ENCODE data around the gene HDHD3.
"Not testable (repeated sequence)": the region's sequence is repeated elsewhere in the genome, so short reads cannot be mapped to it uniquely, and the experiment has no call there.

HDHD3 gene, protein sequence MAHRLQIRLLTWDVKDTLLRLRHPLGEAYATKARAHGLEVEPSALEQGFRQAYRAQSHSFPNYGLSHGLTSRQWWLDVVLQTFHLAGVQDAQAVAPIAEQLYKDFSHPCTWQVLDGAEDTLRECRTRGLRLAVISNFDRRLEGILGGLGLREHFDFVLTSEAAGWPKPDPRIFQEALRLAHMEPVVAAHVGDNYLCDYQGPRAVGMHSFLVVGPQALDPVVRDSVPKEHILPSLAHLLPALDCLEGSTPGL

DNA sequence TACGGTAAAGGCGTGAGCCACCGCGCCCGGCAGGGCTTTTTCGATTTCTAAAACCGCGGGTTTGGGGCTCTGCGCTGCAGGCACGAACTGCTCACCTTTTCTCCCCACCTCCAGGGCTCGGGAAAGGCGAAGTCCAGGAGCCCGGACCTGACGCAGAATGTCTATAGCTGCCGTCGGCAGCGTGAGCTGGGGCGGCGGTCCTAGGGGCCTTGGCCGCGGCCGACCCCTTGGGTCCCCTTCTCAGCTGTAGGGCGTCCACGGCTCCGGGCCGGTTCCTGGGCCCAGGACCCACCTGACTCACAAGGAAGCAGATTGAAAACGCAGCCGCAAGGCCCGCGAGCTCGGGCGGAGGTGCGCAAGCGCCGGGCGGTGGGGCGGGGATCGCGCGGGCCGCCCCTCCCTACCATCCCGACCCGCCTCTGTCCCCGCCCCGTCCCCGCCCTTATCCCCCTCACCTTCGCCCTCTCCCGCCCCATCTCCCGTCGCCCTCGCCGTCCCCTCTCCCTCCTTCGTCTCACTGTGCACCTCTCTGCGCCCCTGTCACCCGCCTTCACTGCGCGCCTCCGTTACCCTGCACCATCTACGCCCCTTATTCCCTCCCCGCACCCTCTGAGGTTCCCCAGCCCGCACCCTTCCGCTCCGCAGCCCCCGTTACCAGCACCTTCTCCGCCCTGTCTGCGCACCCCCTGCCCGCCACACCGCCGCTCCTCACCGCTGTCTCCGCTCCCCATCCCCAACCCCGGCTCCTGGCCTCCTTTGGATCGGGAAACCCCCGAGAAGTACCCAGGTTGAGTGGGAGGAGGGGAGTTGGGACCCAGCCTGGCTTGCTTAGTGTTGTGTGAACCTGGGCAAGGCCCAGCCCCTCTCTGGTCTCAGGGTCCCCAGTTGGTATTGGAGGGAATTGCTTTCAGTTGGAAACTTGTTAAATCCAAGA lies at the start of gene HDHD3:
HDHD3 (minus strand) TSS at position 353 of the 934 bp plus-strand sequence. CDS start 2,632 bp downstream, outside the sequence.
- in situ Hi-C loops (cut with MboI; ENCODE audit: low sequenced_read_pairs), result no loop called here

DNA sequence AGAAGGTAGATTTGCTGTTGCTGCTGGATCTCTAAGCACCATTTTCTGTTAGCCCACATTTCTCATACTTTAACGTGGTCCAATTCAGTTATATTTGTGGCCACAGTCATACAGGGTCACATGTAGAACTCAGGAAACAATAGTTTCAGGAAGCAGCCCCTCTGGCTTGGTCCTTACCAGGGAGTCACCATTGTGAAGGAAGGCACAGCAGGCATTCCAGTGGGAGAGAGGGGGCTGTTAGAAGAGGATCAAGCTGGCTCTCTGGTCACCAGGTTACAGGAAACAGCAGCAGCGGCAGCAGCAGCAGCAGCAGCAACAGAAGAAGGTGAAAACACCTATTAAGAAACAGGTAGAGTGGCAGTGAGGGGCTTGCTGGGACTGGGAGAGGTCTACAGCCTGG lies 48.3 kb upstream of the HDHD3 start:
- in situ Hi-C loops (cut with MboI; ENCODE audit: low sequenced_read_pairs), result no loop called here

DNA sequence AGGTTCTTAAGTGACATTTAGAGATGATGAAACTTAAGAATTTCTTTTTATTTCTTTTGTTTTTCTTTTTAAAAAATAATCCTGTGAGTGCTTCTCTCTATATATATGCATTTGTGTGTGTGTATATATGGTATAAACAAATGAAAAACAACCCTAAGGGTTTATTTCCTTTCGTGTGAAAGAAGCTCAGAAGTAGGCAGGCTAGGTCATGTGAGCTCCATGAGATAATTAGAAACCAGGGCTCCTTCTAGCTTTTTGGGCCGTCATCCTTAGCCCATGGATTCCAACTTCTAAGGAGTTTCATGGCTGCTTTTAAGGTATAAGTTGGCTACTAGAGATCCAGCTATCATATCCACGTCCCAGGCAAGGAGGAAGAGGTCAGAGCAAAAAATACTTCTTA lies 44.9 kb upstream of the HDHD3 start:
- in situ Hi-C loops (cut with MboI; ENCODE audit: low sequenced_read_pairs), result no loop called here

DNA sequence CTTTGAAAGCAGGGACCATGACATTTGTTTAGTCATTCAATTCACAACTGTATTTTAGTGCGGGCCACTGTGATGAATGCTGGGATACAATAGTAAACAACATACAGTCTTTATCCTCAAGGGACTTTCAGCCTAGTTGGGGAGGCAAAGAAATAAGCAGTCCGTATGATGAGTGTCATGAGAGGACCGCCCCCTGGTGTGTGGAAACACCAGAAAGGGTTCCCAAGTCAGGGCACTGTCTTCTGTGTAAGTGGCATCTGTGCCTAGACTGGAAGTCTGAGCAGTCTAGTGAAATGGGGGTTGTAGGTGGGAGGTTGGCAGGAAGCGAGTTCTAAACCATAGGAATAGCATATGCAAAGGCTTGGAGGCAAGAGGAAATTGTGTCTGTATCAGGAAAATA lies 40.6 kb upstream of the HDHD3 start:
- in situ Hi-C loops (cut with MboI; ENCODE audit: low sequenced_read_pairs), result no loop called here

DNA sequence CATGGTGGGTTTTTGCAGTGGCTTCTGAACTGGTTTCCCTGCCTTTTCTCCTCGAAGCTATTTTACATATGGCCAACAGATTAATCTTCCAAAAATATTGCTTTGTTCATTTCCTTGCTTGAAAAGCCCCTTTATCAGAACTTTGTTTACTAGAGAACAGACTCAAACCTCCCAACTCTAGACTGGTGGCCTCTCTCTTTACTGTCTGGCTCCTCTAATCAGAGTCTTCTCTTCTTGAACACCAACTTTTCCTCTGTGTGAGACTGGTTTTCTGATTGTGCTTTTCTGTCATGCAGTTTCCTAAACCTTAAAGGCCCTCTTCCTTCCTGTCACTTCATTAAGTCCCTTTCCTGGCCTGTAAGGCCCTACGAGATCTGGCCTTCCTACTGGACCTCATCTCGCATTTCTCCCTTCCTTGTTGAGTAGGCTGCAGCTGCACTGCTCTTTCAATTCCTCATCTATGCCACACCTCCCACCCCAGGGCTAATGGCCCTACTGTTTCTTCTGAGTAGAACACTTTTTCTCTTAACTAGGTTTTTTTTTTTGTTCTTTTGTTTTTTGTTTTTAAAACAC lies 39.4 kb upstream of the HDHD3 start:
- in situ Hi-C loops (cut with MboI; ENCODE audit: low sequenced_read_pairs), result no loop called here

DNA sequence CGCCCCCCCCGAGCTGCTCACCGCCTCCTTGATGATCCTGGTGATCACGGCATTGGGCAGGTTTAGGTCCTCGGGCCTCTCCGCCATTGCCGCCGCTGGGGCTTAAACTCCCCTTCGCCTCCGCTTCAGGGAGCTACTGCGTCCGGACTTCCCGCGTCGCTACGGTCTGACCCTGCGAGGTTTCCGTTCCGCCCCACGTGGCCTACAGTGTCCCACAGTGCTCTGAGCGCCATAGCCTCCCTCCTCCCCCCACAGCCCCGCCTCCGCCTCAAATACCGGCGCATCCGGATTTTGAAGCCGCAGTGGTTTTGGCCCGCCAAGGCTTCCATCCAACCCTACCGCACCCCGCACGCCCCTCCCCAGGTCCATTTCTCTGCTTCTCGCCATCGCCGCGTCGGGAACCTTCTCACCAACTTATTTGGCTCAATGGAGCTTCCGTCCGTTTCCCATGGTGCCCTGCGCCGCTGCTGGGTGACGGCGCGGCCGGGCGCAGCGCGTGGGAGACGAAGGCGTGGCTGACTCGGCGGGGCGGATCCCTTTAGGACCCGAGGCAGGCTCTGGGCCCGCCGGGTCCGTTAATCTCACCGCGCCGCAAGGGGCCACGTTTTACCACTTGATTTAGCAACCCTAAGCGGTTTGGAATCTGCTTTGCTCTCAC lies 33.5 kb upstream of the HDHD3 start, which contains the start of the genes C9orf43 and POLE3:
C9orf43 (plus strand) TSS at position 541 of the 658 bp plus-strand sequence. CDS start 2,747 bp downstream, outside the sequence.
POLE3 (minus strand) TSS at position 469 of the 658 bp plus-strand sequence; CDS start at position 87, 382 bp downstream.
- in situ Hi-C loops (cut with MboI; ENCODE audit: low sequenced_read_pairs), result no loop called here

DNA sequence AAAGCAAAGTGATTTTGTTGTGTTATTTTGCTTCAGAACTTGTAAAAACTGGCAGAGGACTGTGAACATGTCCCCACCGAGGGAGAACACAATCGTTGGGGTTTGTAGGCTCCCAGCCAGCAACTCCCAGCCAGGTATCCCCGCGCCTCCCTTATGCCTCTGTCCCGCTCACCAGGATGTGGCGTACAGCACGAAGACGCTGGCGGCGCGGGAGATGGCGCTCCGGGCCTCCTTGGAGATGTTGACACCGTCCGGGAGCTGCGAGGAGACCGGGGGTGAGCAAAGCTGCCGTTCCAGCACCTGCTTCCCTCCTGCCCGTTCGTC lies 33.1 kb upstream of the HDHD3 start:
- in situ Hi-C loops (cut with MboI; ENCODE audit: low sequenced_read_pairs), result no loop called here

DNA sequence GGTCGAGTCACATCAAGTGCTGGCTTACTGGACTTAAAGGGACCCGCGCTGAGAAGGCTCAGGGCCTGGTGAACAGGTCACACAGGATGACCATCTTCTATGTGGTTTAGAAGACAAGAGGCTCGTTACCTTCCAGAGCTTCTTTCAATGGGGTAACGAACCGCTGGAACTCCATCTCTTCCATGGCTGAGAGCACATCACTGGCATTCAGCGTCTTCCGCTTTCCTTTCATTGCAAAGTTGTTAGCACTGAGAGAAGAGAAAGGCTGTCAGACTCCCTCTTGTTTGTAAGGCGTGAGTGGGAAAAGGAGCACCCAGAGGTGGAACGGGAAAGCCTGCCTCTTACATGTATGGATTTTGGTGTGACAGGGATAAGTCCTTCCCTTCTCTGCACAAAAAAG lies 32.7 kb upstream of the HDHD3 start:
- in situ Hi-C loops (cut with MboI; ENCODE audit: low sequenced_read_pairs), result no loop called here

DNA sequence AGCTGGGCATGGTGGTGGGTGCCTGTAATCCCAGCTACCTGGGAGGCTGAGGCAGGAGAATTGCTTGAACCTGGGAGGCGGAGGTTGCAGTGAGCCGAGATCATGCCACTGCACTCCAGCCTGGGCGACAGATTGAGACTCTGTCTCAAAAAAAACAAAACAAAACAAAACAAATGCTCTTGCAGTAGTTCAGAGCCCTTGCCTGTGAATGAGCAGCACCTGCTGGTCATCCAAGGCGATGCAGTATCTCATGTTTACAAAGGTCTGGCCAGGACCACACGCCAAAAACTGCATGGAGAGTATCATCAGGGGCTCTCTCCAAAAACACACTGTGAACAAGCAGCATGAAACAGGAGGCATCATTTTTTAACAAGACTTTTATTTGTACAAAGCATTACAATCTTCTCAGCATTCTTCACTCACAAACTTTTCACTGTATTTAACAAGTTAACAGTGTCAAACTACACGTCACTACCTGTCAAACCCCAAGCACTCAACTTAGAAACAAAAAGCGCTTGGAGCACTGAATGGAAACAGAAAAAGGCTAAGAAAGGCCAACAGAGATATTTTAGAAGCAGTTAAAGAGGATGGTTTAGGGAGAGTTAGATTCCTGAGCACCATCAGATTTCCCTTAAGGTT lies 30.2 kb upstream of the HDHD3 start:
- in situ Hi-C loops (cut with MboI; ENCODE audit: low sequenced_read_pairs), result not testable (repeated sequence)

DNA sequence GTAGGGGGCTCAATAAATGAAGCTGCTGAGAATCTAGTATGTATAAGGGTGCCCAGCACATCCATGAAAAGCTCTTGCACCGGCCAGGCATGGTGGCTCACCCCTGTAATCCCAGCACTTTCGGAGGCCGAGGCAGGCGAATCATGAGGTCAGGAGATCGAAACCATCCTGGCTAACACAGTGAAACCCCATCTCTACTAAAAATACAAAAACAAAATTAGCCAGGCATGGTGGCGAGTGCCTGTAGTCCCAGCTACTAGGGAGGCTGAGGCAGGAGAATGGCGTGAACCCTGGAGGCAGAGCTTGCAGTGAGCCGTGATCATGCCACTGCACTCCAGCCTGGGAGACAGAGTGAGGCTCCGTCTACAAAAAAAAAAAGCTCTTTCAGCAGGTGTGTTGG lies 29.6 kb upstream of the HDHD3 start:
- in situ Hi-C loops (cut with MboI; ENCODE audit: low sequenced_read_pairs), result not testable (repeated sequence)

DNA sequence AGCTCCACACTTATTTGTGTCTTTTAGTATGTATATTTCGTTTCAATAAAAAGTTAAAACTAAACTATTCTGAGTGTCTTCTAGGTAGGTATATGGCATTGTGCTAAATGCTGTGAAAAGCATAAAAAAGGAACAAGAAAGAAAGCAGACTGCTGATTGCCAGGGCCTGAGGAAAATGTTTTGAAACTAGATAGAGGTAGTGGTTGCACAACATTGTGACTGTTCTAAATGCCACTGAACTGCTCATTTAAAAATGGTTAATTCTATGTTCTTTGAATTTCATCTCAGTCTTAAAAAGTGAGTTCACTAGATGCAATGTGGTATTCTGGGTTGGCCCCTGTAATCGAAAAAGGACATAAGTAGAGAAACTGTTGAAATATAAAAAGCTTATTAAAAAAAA lies 26.9 kb upstream of the HDHD3 start:
- in situ Hi-C loops (cut with MboI; ENCODE audit: low sequenced_read_pairs), result no loop called here

DNA sequence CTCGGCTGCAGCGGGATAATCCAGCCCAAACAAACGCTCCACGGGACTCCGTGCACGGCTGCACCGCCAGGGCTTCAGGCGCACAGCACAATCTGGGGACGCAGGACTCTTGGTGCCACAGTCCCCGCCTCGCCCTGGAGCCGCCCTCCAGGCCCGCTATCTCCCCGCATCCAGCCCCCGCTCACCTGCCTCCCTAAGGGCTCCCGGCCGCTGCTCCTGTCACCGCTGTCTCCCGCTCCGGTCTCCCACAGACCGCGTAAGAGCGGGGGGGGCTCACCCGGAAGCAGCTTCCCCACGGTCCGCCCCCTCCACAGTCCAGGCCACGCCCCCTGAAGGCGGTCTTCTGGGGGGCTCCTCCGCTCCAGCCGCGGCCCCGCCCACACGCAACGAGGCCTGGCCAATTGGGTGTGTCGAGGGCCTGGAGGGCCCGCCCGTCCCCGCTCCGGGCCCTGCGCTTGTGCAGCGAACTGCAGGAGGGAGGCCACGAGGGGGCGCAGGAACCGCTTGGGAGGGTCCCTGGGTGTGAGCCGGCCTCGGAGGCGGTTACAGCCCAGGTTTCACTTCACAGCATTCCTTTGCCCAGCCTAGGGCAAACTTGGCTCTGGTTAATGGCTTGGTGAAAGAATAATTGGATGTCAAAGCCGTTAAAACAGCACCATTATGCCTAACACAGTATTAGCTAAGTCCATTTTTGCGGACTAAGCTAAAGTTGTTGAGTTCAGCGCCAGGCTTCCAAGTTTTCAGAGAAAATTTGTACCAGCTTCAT lies 24.4 kb upstream of the HDHD3 start, which contains the start of gene ALAD:
ALAD (minus strand) TSS at position 258 of the 766 bp plus-strand sequence. CDS start 7,725 bp downstream, outside the sequence.
- in situ Hi-C loops (cut with MboI; ENCODE audit: low sequenced_read_pairs), result no loop called here

DNA sequence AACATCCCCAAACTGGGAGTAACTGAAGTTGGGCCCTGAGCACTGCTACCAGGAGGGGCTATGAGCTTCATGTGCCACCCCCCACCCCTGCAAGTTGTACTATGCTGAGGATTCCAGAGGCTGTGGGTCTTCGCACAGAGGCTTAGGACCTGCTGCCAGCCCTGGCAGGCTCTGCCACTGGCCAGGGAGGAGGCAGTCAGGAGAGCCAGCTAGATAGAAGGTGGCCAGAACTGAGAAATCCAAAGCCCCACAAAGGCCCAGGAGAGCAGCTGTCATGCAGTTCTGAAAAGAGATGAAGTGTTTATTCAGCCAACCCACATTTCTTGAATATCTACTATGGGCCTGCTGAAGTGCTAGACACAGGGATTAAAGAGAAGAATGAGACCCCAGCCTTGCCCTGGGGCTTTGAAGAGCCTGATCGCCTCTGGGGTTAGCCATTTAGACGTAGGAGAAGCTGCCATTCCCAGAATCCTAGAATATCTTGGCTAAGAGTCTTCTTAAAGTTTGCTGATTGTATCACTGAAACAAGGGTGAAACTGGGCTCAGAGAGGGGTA lies 22.9 kb upstream of the HDHD3 start:
- in situ Hi-C loops (cut with MboI; ENCODE audit: low sequenced_read_pairs), result no loop called here

DNA sequence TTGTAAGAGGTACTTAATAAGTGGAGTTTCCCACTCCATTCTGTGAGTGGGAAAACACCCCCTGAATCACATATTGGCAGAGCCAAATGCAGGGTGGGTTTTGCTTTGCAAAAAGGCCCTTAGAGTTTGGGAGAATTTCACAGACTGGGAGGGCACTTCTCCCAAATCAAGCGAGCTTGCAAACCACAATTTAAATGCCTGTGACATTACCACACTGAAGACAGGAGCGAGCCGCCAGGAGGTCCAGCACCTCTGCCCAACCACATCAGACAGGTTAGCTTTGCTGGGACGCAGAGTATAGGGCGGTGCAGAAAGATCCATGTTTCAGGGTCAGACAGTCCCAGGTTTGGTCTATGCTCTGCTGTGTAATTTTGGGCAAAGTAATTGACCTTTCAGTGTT lies 22.0 kb upstream of the HDHD3 start:
- in situ Hi-C loops (cut with MboI; ENCODE audit: low sequenced_read_pairs), result no loop called here

DNA sequence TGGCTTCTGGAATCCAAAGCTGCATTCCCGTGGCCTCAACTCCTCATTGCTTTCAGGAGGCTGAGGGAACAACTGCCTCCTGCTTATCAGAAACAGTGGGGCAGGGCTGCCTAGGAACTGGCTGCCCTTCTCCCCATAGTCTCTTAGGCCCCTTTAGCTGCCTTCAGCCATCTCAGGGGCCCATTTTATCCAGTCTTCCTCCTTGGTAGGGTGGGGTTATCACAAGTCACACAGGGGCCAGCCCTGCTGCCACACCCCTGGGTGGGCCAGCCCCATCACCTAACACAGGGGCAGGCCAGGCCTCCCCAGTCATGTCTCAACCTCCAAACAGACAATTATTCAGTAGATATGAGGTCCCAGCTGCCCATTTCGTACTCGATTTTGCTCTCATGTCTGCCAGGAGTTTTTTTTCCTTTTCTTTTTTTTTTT lies 20.4 kb upstream of the HDHD3 start:
- in situ Hi-C loops (cut with MboI; ENCODE audit: low sequenced_read_pairs), result no loop called here

DNA sequence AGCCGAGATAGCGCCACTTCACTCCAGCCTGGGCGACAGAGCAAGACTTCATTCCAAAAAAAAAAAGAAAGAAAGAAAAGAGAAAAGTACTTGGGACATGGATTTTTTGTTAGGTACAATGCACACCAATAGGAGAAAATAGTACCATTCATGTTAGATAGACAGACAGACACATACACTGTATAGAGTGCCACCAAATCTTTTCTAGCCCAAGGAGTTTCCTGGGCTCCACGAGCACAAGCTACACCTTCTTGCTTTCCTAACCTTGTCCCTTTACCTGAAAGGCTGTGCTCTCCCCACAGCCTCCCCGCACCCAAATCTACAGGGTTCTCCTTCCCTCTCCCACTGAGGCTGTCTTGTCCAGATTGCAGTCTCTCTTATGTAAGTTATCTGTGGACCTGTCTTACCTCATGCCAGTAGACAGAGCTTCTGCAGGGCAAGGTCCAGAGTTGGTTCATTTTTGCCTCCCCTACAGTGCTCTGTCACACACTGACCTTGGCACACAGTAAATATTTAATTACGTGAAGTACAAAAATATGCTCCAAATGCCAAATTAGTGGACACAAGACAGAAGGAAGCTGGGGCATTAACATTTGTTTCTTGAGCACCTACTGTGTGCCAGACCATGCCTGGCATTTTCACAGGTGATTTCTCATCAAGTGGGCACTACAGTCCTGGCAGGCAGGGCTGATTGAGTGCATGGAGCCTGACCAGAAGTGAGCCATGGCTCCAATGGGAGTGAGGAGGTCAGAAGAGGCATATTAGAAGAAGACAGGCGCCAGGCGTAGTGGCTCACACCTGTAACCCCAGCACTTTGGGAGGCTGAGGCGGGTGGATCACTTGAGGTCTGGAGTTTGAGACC lies 18.4 kb upstream of the HDHD3 start:
- in situ Hi-C loops (cut with MboI; ENCODE audit: low sequenced_read_pairs), result no loop called here

DNA sequence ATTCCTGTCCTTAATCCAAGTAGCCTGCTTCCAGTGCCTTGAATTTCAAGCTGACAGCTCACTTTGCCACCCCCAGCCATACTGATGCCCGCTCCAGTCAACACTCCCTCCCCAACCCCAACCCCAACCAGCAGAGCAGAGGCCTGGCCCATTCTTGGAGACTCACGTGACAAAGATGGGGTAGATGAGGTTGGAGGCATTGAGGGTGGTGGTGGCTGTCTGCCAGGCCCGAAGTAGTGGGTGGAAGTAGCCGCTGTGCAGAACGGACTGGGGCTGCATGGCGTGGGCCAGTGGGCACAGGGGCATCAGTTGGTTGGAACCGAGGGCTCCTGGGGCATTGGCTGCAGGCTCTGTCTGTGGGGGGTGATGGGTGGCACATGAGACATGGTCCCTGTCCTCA lies 16.5 kb upstream of the HDHD3 start:
- in situ Hi-C loops (cut with MboI; ENCODE audit: low sequenced_read_pairs), result no loop called here

DNA sequence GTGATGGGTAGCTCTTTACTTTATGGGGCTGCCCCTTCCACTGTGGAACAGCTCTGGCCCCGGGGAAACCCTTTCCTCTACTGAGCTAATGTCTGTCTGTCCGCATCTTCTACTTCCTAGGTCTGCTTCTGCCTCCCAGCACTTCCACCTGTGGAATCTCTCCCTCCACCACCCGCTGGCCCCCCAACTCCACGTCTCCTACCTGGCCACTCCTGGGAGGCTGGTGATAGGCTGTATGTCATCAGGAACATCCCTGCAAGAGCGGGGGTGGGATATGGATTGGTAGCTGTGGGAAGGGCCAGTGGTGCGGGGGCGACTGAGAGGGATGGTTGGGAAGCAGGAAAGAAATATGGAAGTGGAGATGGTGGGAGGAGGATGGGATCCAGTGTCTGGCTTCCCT lies 15.1 kb upstream of the HDHD3 start:
- in situ Hi-C loops (cut with MboI; ENCODE audit: low sequenced_read_pairs), result no loop called here

All from HL-60/S4 treated with phorbol 12-myristate 13-acetate at 8.2 ng/mL for 4 days and 3 days (cell line).